WTC11 (cell line): ENCODE measurements around the gene EFNA5. TPM values are rescaled to one million over a fixed set of nuclear protein-coding genes. Genes with fewer than 3 reads are reported as not detected.

Source experiments
- ATAC-seq: fragments of 200-7000 bp; cut with Tn5 transposase; 2 replicates; pipeline ENCODE4 v1.10.0; 2021; ENCODE audit warnings: mild to moderate bottlenecking, moderate library complexity
- CTCF ChIA-PET: fragments of 300-600 bp; sonication (Branson Sonifier 250); formaldehyde crosslinking; loops from one replicate; lab custom pipeline; 2021; ENCODE audit warnings: antibody characterized with exemption; lab: Charles Lee
- POLR2A ChIA-PET: fragments of 350-600 bp; sonication (Branson Sonifier 250); formaldehyde crosslinking; loops from one replicate; lab custom pipeline; 2021; ENCODE audit warnings: antibody characterized with exemption; lab: Charles Lee
- DNase-seq: peaks from one replicate; pipeline ENCODE4 v3.0.0; 2021; ENCODE audit warnings: low spot score
- H3K27ac Mint-ChIP-seq: 2 replicates; pipeline ENCODE4 v1.8.0; 2021; ENCODE audit warnings: mixed read lengths
- H3K27me3 Mint-ChIP-seq: 2 replicates; pipeline ENCODE4 v1.8.0; 2021; ENCODE audit warnings: low read depth, mild to moderate bottlenecking, moderate library complexity, mixed read lengths
- H3K36me3 Mint-ChIP-seq: 2 replicates; pipeline ENCODE4 v1.8.0; 2021; ENCODE audit warnings: mixed read lengths
- H3K4me1 Mint-ChIP-seq: 2 replicates; pipeline ENCODE4 v1.8.0; 2022; ENCODE audit warnings: mixed read lengths
- H3K4me3 Mint-ChIP-seq: 2 replicates; pipeline ENCODE4 v1.8.0; 2021; ENCODE audit warnings: mild to moderate bottlenecking, moderate library complexity, mixed read lengths
- H3K9me3 Mint-ChIP-seq: 2 replicates; pipeline ENCODE4 v1.8.0; 2021; ENCODE audit warnings: mixed read lengths
- AFF4 ChIP-seq: sonication (generic); formaldehyde crosslinking; IDR thresholded peaks from 2 replicates; pipeline ENCODE4 v1.8.1; 2023; ENCODE audit warnings: mild to moderate bottlenecking, missing genetic modification reagents, borderline replicate concordance
- ELF4 ChIP-seq: sonication (generic); formaldehyde crosslinking; IDR thresholded peaks from 2 replicates; pipeline ENCODE4 v1.8.1; 2022; ENCODE audit warnings: low read depth, mild to moderate bottlenecking, moderate library complexity, missing genetic modification reagents
- ESRRA ChIP-seq: sonication (generic); formaldehyde crosslinking; IDR thresholded peaks from 2 replicates; pipeline ENCODE4 v1.8.1; 2022; ENCODE audit warnings: mild to moderate bottlenecking, missing genetic modification reagents, borderline replicate concordance
- ETV6 ChIP-seq: sonication (generic); formaldehyde crosslinking; IDR thresholded peaks from 2 replicates; pipeline ENCODE4 v1.8.1; 2022; ENCODE audit warnings: mild to moderate bottlenecking, missing genetic modification reagents
- GRHL2 ChIP-seq: fragments of 250-450 bp; sonication (Bioruptor Pico); IDR thresholded peaks from 2 replicates; pipeline ENCODE4 v1.8.0; 2022; ENCODE audit warnings: mild to moderate bottlenecking, moderate library complexity; ENCODE audit not compliant: insufficient replicate concordance, severe bottlenecking
- IRF2 ChIP-seq: sonication (generic); formaldehyde crosslinking; IDR thresholded peaks from 2 replicates; pipeline ENCODE4 v1.8.0; 2022; ENCODE audit warnings: low read depth, missing genetic modification reagents, borderline replicate concordance
- KAT7 ChIP-seq: sonication (generic); formaldehyde crosslinking; IDR thresholded peaks from 2 replicates; pipeline ENCODE4 v1.8.1; 2023; ENCODE audit warnings: missing genetic modification reagents, mild to moderate bottlenecking, borderline replicate concordance
- MXD4 ChIP-seq: fragments of 250-450 bp; sonication (Bioruptor Pico); IDR thresholded peaks from 2 replicates; pipeline ENCODE4 v1.8.0; 2021; ENCODE audit warnings: mild to moderate bottlenecking, moderate library complexity, borderline replicate concordance
- PREB ChIP-seq: sonication (generic); formaldehyde crosslinking; IDR thresholded peaks from 2 replicates; pipeline ENCODE4 v1.8.1; 2022; ENCODE audit warnings: mild to moderate bottlenecking, missing genetic modification reagents, moderate library complexity, borderline replicate concordance
- PRRX2 ChIP-seq: fragments of 250-450 bp; sonication (Bioruptor Pico); IDR thresholded peaks from 2 replicates; pipeline ENCODE4 v1.8.0; 2021; ENCODE audit warnings: mild to moderate bottlenecking
- SMAD3 ChIP-seq: sonication (generic); formaldehyde crosslinking; IDR thresholded peaks from 2 replicates; pipeline ENCODE4 v1.8.0; 2022; ENCODE audit warnings: missing genetic modification reagents, mild to moderate bottlenecking, borderline replicate concordance
- TEAD4 ChIP-seq: sonication (generic); formaldehyde crosslinking; IDR thresholded peaks from 2 replicates; pipeline ENCODE4 v1.8.0; 2022; ENCODE audit warnings: mild to moderate bottlenecking, missing genetic modification reagents
- USF2 ChIP-seq: sonication (generic); formaldehyde crosslinking; IDR thresholded peaks from 2 replicates; pipeline ENCODE4 v1.8.1; 2023; ENCODE audit warnings: mild to moderate bottlenecking, missing genetic modification reagents, moderate library complexity
- ZBTB21 ChIP-seq: sonication (generic); formaldehyde crosslinking; IDR thresholded peaks from 2 replicates; pipeline ENCODE4 v1.8.1; 2023; ENCODE audit warnings: mild to moderate bottlenecking, missing genetic modification reagents, borderline replicate concordance
- ZNF138 ChIP-seq: sonication (generic); formaldehyde crosslinking; conservative IDR thresholded peaks from 2 replicates; pipeline ENCODE4 v1.8.1; 2022; ENCODE audit warnings: mild to moderate bottlenecking, moderate library complexity, missing genetic modification reagents
- ZNF263 ChIP-seq: sonication (generic); formaldehyde crosslinking; IDR thresholded peaks from 2 replicates; pipeline ENCODE4 v1.8.1; 2022; ENCODE audit warnings: low read depth, mild to moderate bottlenecking, moderate library complexity, missing genetic modification reagents
- ZNF317 ChIP-seq: sonication (generic); formaldehyde crosslinking; IDR thresholded peaks from 2 replicates; pipeline ENCODE4 v1.8.1; 2023; ENCODE audit warnings: low read depth, mild to moderate bottlenecking, moderate library complexity, missing genetic modification reagents, borderline replicate concordance
- total RNA-seq: library from RNA; stranded (reverse); gene quantifications from 3 replicates; pipeline ENCODE4 v1.2.3, GENCODE V29; 2021
- TF ChIP-seq, protein P1 (sequence below): fragments of 250-450 bp; sonication (Bioruptor Pico); IDR thresholded peaks from 2 replicates; pipeline ENCODE4 v1.9.0; 2021; ENCODE audit warnings: moderate library complexity, mild to moderate bottlenecking, inconsistent platforms, borderline replicate concordance
- TF ChIP-seq, protein P2 (sequence below): sonication (generic); formaldehyde crosslinking; IDR thresholded peaks from 2 replicates; pipeline ENCODE4 v1.8.0; 2022; ENCODE audit warnings: mild to moderate bottlenecking, missing genetic modification reagents
- TF ChIP-seq, protein P3 (sequence below): fragments of 250-450 bp; sonication (Bioruptor Pico); IDR thresholded peaks from 2 replicates; pipeline ENCODE4 v1.9.0; 2021; ENCODE audit warnings: mild to moderate bottlenecking
- TF ChIP-seq, protein P4 (sequence below): sonication (generic); formaldehyde crosslinking; IDR thresholded peaks from 2 replicates; pipeline ENCODE4 v1.8.0; 2022; ENCODE audit warnings: mild to moderate bottlenecking, missing genetic modification reagents

Gene EFNA5
- total RNA-seq, 1 experiment from 2014 or later: 17.4 TPM

DNA sequence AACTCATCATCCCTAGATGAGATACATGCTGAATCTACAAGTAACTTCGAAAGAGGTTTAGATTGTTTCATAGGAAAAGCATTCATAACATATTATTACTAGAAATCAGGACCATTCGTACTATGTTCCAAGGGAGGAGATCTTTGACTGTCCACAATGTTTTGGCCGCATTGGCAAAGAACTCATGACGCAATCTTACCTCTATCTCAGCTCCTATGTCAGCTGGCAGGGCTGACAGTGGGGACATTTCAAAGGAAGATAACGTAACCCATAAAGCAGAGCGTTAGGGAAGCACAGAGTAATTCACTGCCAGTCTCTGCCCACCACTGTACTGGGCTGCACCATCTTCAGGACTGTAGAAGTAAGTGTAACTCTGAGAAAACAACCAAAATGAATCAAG is 69.7 kb downstream of the EFNA5 start (continued):
- TF ChIP-seq USF2 (CRISPR knock-in tag): no peak
- TF ChIP-seq ESRRA (CRISPR knock-in tag): no peak
- TF ChIP-seq SMAD3: no peak

DNA sequence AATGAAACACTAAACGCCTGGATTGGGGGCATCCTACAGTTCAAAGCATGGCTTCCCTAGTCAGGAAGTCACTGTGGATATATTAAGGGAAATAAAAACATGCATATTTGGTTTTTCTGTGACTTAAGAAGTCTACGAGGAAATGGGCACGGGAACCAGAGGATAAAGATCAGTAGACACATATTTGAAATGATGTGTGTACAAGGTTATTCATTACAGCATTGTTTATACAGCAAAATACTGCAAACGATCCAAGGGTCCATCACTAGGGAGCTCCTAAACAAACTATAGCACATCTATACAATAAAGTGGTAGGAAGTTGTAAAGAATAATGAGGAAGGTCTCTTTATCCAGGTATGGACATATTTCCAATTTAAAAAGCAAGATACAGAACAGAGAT is 71.8 kb downstream of the EFNA5 start:
- TF ChIP-seq ETV6 (CRISPR knock-in tag) (no peak), ZBTB21 (no peak), AFF4 (CRISPR knock-in tag) (no peak), ZNF317 (CRISPR knock-in tag) (no peak), ZNF263 (no peak), ZNF138 (CRISPR knock-in tag) (no peak), ESRRA (CRISPR knock-in tag) (no peak), ELF4 (CRISPR knock-in tag) (no peak), IRF2 (no peak), PREB (CRISPR knock-in tag) (no peak), KAT7 (CRISPR knock-in tag) (no peak), GRHL2 (CRISPR knock-in tag) (no peak), MXD4 (CRISPR knock-in tag) (no peak), PRRX2 (CRISPR knock-in tag) (no peak), TEAD4 (CRISPR knock-in tag) (no peak)
- TF ChIP-seq, protein P1, sequence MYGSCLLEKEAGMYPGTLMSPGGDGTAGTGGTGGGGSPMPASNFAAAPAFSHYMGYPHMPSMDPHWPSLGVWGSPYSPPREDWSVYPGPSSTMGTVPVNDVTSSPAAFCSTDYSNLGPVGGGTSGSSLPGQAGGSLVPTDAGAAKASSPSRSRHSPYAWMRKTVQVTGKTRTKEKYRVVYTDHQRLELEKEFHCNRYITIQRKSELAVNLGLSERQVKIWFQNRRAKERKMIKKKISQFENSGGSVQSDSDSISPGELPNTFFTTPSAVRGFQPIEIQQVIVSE: no peak
- TF ChIP-seq, protein P2, sequence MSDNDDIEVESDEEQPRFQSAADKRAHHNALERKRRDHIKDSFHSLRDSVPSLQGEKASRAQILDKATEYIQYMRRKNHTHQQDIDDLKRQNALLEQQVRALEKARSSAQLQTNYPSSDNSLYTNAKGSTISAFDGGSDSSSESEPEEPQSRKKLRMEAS (CRISPR knock-in tag): no peak
- TF ChIP-seq, protein P3, sequence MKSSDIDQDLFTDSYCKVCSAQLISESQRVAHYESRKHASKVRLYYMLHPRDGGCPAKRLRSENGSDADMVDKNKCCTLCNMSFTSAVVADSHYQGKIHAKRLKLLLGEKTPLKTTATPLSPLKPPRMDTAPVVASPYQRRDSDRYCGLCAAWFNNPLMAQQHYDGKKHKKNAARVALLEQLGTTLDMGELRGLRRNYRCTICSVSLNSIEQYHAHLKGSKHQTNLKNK (CRISPR knock-in tag): no peak
- TF ChIP-seq, protein P4, sequence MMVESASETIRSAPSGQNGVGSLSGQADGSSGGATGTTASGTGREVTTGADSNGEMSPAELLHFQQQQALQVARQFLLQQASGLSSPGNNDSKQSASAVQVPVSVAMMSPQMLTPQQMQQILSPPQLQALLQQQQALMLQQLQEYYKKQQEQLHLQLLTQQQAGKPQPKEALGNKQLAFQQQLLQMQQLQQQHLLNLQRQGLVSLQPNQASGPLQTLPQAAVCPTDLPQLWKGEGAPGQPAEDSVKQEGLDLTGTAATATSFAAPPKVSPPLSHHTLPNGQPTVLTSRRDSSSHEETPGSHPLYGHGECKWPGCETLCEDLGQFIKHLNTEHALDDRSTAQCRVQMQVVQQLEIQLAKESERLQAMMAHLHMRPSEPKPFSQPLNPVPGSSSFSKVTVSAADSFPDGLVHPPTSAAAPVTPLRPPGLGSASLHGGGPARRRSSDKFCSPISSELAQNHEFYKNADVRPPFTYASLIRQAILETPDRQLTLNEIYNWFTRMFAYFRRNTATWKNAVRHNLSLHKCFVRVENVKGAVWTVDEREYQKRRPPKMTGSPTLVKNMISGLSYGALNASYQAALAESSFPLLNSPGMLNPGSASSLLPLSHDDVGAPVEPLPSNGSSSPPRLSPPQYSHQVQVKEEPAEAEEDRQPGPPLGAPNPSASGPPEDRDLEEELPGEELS (CRISPR knock-in tag): no peak
- CTCF ChIA-PET: interaction anchor here (3.0 kb wide), 1 partner anchor 27 kb away, joined by 17 read pairs; no protein-coding TSS in a partner anchor
- no peak for DNase-seq
- no peak overlapping the region for H3K4me3 Mint-ChIP-seq
- H3K9me3 Mint-ChIP-seq: no peaks in the 10 kb centered on the region
- no peak for ATAC-seq
- POLR2A ChIA-PET: no interaction called here
- H3K27me3 Mint-ChIP-seq: no peaks in the 10 kb centered on the region
- H3K4me1 Mint-ChIP-seq: peaks cover 17% of the 10 kb centered on the region
- no peaks in the 10 kb centered on the region for H3K36me3 Mint-ChIP-seq
- H3K27ac Mint-ChIP-seq: no peak overlapping the region
